Measurements from ENCODE around the gene PLA2G4B.

The PLA2G4B gene

DNA sequence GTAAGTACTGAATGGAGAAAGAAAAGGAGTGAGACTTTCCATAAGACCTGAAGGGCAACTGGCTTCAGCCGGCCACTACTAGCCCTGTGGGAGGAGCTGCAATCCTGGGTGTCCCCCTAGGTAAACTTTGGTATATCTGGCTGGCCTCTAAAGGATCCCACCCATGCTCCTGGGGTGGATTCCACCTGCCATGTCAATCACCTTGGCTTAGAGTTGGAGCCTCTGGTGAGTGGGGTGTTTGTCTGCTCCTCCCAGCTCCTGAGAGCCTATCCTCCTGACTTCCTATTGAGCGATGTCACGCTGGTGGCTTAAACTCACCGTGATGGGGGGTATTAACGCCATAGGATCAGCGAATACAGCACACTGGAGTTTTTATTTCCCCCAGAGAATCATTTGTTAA, 52.6 kb downstream of the PLA2G4B start:
- DNase-seq, result no peak

DNA sequence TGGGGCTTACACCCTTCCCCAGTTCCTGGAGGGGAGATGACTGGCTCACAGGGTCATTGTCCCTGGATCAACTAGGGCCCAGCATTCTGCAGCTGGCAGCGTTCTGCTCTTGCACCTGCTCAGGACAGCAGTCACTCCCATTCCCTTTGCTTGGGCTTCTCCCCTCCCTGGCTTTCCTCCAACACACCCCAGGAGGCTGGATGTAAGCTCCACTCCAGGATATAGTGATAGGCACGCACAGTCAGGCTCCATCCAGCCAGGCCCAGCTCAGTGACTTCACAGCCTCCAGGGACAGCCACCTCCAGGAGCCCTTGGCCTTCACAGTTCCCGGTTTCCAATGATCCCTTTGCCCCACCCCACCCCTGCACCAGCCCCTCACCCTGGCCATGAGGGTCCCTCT, 53.3 kb downstream of the PLA2G4B start:
- no peak for DNase-seq

- no peak for DNase-seq
Measured at GRCh38 chr15:41892621-41893421, 54.2 kb downstream of the PLA2G4B start.

- DNase-seq, result no peak
Measured at GRCh38 chr15:41893422-41894250, 55.0 kb downstream of the PLA2G4B start, which contains the start of gene SPTBN5. TSS of gene SPTBN5 (minus strand) at chr15:41894053. CDS start at chr15:41893497, 556 bp downstream.

- DNase-seq, result no peak
Measured at GRCh38 chr15:41894251-41894790, 55.7 kb downstream of the PLA2G4B start.

GRCh38 chr15:41894791-41895463, 56.3 kb downstream of the PLA2G4B start:
- DNase-seq, result peak; percentile 78

- DNase-seq, result peak; percentile 14
Measured at GRCh38 chr15:41895491-41895890, 56.8 kb downstream of the PLA2G4B start.

DNA sequence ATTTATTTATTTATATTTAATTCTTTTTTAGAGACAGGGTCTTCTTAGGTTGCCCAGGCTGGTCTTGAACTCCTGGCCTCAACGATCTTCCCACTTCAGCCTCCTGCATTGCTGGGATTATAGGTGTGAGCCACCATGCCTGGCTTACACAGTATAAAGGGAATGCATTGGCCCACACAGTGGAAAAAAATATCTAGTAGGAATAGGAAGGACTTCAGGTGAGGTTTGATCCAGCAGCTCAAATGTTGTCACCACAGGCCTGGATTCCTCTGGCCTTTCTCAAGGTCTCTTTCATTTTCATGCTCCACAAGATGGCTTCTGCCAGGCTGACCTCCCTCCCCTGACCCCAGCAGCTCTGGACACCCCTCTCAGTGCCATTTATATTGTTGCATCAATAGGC, 57.3 kb downstream of the PLA2G4B start:
- DNase-seq, result no peak

- no peak for DNase-seq
Measured at GRCh38 chr15:41896566-41896965, 57.9 kb downstream of the PLA2G4B start.

DNA sequence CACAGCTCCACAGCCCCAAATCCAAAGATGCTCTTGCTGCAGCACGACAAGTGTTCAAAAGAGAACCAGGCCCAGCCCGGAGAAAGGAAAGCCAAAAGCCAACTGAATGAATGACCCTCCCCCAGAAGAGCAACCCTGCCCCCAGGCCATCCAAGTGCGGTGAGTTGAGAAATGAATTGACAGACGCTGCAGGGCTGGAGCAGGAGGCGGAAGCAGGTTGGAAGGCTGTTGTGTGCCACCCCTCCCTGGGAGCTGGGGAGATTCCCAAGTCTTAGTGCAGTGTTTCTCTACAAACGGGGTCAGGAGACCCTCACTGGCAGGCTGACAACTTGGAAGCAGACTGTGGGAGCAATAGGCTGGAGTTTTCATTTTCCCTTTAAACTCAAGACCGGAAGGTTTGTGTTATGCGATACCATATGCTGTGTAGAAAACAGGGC, 58.7 kb downstream of the PLA2G4B start:
- no peak for DNase-seq
